KMS-11 (cell line): ENCODE data around the gene GLIPR2.

Source experiments
- H2AFZ ChIP-seq: fragments of 200-600 bp; sonication (generic); 2 replicates; pipeline ENCODE4 v1.6.1; 2016; ENCODE audit warnings: antibody characterized with exemption, mixed run types, low read depth
- H3K27ac ChIP-seq: fragments of 200-600 bp; sonication (generic); 2 replicates; pipeline ENCODE4 v1.6.1; 2016; ENCODE audit warnings: mild to moderate bottlenecking, mixed run types
- H3K27me3 ChIP-seq: fragments of 200-600 bp; sonication (generic); 2 replicates; pipeline ENCODE4 v1.6.1; 2017; ENCODE audit warnings: mild to moderate bottlenecking, low read depth, mixed run types, moderate library complexity; ENCODE audit not compliant: insufficient read depth
- H3K36me3 ChIP-seq: fragments of 200-600 bp; sonication (generic); 2 replicates; pipeline ENCODE4 v1.6.1; 2017; ENCODE audit warnings: mild to moderate bottlenecking, mixed run types; ENCODE audit not compliant: insufficient read depth
- H3K4me1 ChIP-seq: fragments of 200-600 bp; sonication (generic); 2 replicates; pipeline ENCODE4 v1.6.1; 2016; ENCODE audit warnings: mild to moderate bottlenecking, low read depth, mixed run types; ENCODE audit not compliant: poor library complexity, severe bottlenecking
- H3K4me2 ChIP-seq: fragments of 200-600 bp; sonication (generic); 2 replicates; pipeline ENCODE4 v1.7.0; 2016; ENCODE audit warnings: mild to moderate bottlenecking, mixed run types
- H3K4me3 ChIP-seq: fragments of 200-600 bp; sonication (generic); IDR thresholded peaks from 2 replicates; pipeline ENCODE4 v1.6.1; 2017; ENCODE audit warnings: low read depth, low read length, mixed read lengths; ENCODE audit not compliant: insufficient read depth
- H3K79me2 ChIP-seq: fragments of 200-600 bp; sonication (generic); 2 replicates; pipeline ENCODE4 v1.6.1; 2016; ENCODE audit warnings: low read depth, mixed run types; ENCODE audit not compliant: insufficient read depth
- H3K9ac ChIP-seq: fragments of 200-600 bp; sonication (generic); 2 replicates; pipeline ENCODE4 v1.6.1; 2016; ENCODE audit warnings: mild to moderate bottlenecking, mixed run types
- H4K20me1 ChIP-seq: fragments of 200-600 bp; sonication (generic); 2 replicates; pipeline ENCODE4 v1.6.1; 2016; ENCODE audit warnings: mild to moderate bottlenecking, mixed run types; ENCODE audit not compliant: insufficient read depth
- TF ChIP-seq, protein P1 (sequence below): fragments of 200-600 bp; sonication (generic); conservative IDR thresholded peaks from 2 replicates; pipeline ENCODE4 v1.6.1; 2017; ENCODE audit warnings: low read depth, mild to moderate bottlenecking, antibody characterized with exemption, low read length, moderate library complexity, mixed read lengths

GLIPR2 gene

DNA sequence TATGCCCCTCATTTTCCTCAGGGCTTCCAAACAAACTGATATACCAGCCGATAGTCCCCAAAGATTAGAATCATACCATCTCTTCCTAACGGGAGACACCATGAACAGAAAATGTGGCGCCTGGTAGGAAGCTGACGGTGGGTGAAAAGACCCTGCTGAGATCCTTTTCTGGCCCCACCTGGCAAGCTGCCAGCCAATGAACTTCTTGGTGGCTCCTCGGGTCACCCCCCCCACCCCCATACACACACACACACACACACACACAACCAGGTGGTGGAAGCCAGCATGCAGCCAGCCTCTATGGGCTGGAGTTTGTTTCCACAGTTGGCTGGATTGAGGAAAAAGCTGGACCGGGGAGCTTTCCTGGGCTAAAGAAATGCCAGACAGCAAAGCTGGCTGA, 27.8 kb downstream of the GLIPR2 start:
- H3K9ac ChIP-seq: no peak overlapping the region
- no peak overlapping the region for H3K4me2 ChIP-seq
- H3K79me2 ChIP-seq: no peaks in the 10 kb centered on the region
- H3K36me3 ChIP-seq: no peaks in the 10 kb centered on the region
- H2AFZ ChIP-seq: no peak overlapping the region
- H3K4me3 ChIP-seq: no peak overlapping the region
- H3K27me3 ChIP-seq: no peaks in the 10 kb centered on the region
- no peak overlapping the region for H3K27ac ChIP-seq
- no peaks in the 10 kb centered on the region for H4K20me1 ChIP-seq
- no peaks in the 10 kb centered on the region for H3K4me1 ChIP-seq
- TF ChIP-seq, protein P1, sequence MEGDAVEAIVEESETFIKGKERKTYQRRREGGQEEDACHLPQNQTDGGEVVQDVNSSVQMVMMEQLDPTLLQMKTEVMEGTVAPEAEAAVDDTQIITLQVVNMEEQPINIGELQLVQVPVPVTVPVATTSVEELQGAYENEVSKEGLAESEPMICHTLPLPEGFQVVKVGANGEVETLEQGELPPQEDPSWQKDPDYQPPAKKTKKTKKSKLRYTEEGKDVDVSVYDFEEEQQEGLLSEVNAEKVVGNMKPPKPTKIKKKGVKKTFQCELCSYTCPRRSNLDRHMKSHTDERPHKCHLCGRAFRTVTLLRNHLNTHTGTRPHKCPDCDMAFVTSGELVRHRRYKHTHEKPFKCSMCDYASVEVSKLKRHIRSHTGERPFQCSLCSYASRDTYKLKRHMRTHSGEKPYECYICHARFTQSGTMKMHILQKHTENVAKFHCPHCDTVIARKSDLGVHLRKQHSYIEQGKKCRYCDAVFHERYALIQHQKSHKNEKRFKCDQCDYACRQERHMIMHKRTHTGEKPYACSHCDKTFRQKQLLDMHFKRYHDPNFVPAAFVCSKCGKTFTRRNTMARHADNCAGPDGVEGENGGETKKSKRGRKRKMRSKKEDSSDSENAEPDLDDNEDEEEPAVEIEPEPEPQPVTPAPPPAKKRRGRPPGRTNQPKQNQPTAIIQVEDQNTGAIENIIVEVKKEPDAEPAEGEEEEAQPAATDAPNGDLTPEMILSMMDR: no peak

DNA sequence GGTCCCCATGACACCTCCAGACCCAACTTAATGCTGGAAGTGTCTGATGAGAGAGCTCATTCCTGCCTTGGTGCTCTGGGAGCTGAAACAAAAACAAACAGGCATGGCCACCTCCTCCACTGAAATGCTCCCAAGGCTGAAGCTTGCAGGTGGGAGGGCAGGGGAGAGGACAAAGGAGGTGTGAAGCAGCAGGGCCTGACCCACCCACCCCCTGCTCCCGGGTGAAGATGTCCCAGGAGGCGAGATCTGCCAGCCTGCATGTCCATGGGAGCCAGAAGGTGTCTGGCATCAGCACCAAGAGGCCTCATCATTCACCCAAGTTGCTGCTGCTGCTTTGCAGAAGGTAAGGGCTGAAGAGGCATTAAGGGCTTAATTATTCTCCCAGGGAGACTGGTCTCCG, 28.5 kb downstream of the GLIPR2 start:
- H3K4me2 ChIP-seq: no peak overlapping the region
- no peak overlapping the region for H3K9ac ChIP-seq
- no peak overlapping the region for H2AFZ ChIP-seq

GRCh38 chr9:36165826-36166167, 29.3 kb downstream of the GLIPR2 start:
- peak overlapping the region; percentile 79; the same call in 1 of the 2 replicates for H3K4me2 ChIP-seq

More for the DNA sequence above, 28.5 kb downstream of the GLIPR2 start:
- no peaks in the 10 kb centered on the region for H3K79me2 ChIP-seq
- no peaks in the 10 kb centered on the region for H4K20me1 ChIP-seq
- no peaks in the 10 kb centered on the region for H3K36me3 ChIP-seq
- no peaks in the 10 kb centered on the region for H3K4me1 ChIP-seq
- no peaks in the 10 kb centered on the region for H3K27me3 ChIP-seq
- TF ChIP-seq, protein P1: no peak
- H3K27ac ChIP-seq: no peak overlapping the region
- H3K4me3 ChIP-seq: no peak overlapping the region

DNA sequence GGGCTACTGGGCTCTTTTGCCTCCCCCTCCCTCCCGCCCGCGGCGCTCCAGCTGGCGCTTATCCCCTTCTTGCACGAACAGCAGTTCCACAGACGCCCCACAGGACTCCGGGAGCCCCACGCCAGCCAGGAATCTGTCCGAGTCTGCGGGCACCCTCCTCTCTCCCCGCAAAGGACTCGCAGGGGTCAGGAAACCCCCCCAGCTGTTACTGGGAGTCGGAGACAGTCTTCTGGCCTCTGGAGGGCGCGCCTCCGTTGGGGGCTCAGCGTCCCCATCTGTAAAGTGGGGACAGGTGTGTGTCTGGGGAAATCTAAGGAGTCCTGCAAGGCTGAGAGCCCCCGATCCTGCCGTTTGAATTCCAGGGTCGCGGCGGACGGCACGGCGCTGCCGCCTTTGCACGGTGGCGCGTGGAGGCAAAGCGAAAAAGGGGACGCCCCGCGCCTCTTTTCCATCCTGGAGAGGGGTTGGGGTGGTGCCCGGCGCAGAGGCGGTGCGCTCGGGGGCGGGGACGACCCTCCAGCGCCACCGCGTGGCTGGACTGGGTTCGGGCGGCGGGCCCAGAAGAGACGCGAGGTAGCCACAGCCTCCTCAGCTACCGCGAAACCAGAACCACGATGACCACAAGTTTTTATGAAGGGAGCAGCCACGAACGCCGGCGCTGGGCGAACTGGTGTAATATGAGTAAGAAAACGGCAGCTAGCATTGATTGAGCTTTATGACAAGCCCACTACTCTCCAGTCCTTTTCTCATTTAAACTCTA, 29.8 kb downstream of the GLIPR2 start:
- no peaks in the 10 kb centered on the region for H3K79me2 ChIP-seq
- no peak overlapping the region for H3K4me3 ChIP-seq
- H3K27ac ChIP-seq: no peak overlapping the region
- H2AFZ ChIP-seq: peak overlapping the region; percentile 90
- no peaks in the 10 kb centered on the region for H4K20me1 ChIP-seq
- H3K9ac ChIP-seq: no peak overlapping the region
- H3K4me2 ChIP-seq: peak overlapping the region; percentile 79
- no peaks in the 10 kb centered on the region for H3K4me1 ChIP-seq
- H3K36me3 ChIP-seq: no peaks in the 10 kb centered on the region
- TF ChIP-seq, protein P1: peak; percentile 80
- H3K27me3 ChIP-seq: no peaks in the 10 kb centered on the region

More at GRCh38 chr9:36165826-36166167, 29.3 kb downstream of the GLIPR2 start:
- H3K79me2 ChIP-seq: no peaks in the 10 kb centered on the region
- H2AFZ ChIP-seq: no peak overlapping the region
- H3K4me3 ChIP-seq: no peak overlapping the region
- no peaks in the 10 kb centered on the region for H3K4me1 ChIP-seq
- no peaks in the 10 kb centered on the region for H3K27me3 ChIP-seq
- no peak overlapping the region for H3K27ac ChIP-seq
- no peaks in the 10 kb centered on the region for H3K36me3 ChIP-seq
- no peak overlapping the region for H3K9ac ChIP-seq
- no peaks in the 10 kb centered on the region for H4K20me1 ChIP-seq
- TF ChIP-seq, protein P1: no peak
